Thymus (tissue), 11 donors: ENCODE results near the gene RBM8A. TPM values are rescaled to one million over a fixed set of nuclear protein-coding genes. Genes with fewer than 3 reads are reported as not detected.
A peak's percentile ranks its signal among the peaks of the same experiment; 100 is the strongest.

Source experiments
- DNase-seq, 9 donors: peaks; one replicate each; pipeline ENCODE4 v3.0.0-alpha.2; 2013; ENCODE audit warnings: low spot score in 9 of 9, low read depth in 6 of 9, missing footprints in 1 of 9
- H3K27ac ChIP-seq, 2 donors: one replicate each; pipeline ENCODE4 v1.5.1; 2013; ENCODE audit warnings: control low read depth in 1 of 2, low read depth in 1 of 2, low read length in 1 of 2, mild to moderate bottlenecking in 1 of 2, moderate library complexity in 1 of 2
- H3K27me3 ChIP-seq, 2 donors: one replicate each; pipeline ENCODE4 v1.5.1; 2013; ENCODE audit warnings: low read length in 1 of 2; ENCODE audit not compliant: control insufficient read depth in 2 of 2, insufficient read depth in 1 of 2
- H3K36me3 ChIP-seq, 2 donors: one replicate each; pipeline ENCODE4 v1.5.1; 2013; ENCODE audit warnings: low read length in 1 of 2, mild to moderate bottlenecking in 1 of 2, moderate library complexity in 1 of 2; ENCODE audit not compliant: control insufficient read depth in 2 of 2, insufficient read depth in 2 of 2
- H3K4me1 ChIP-seq, 2 donors: one replicate each; pipeline ENCODE4 v1.5.1; 2013; ENCODE audit warnings: low read length in 2 of 2; ENCODE audit not compliant: control insufficient read depth in 2 of 2, insufficient read depth in 2 of 2
- H3K4me3 ChIP-seq, 2 donors: one replicate each; pipeline ENCODE4 v1.5.1; 2013; ENCODE audit warnings: low read length in 2 of 2, control low read depth in 1 of 2, mild to moderate bottlenecking in 1 of 2
- H3K9me3 ChIP-seq, 2 donors: one replicate each; pipeline ENCODE4 v1.5.1; 2013; ENCODE audit warnings: low read length in 1 of 2, mild to moderate bottlenecking in 1 of 2; ENCODE audit not compliant: control insufficient read depth in 2 of 2, insufficient read depth in 1 of 2
- WGBS: extraction: QIAGEN DNeasy Blood & Tissue Kit; methylation state at CpG from one replicate; pipeline ENCODE4 v1.1.7; 2013; 5-methylcytosine and 5-hydroxymethylcytosine counted together
- polyA plus RNA-seq: library from polyadenylated mRNA; stranded (reverse); fragments of 200-250 nt; gene quantifications from one replicate; pipeline ENCODE4 v1.2.3, GENCODE V29; 2013
- total RNA-seq: library from RNA; stranded (reverse); fragments of 120-200 nt; gene quantifications from one replicate; pipeline ENCODE4 v1.2.4, GENCODE V29; 2013
- donor health status: healthy.

RBM8A gene
- total and polyA plus RNA-seq, 2 donors, result 112 to 225 TPM

GRCh38 chr1:145885738-145886287 is 41.5 kb downstream of the RBM8A start, which contains the start of gene ANKRD35:
Gene ANKRD35, minus strand, starts transcription at chr1:145885866. Its CDS starts 108 bp downstream, at chr1:145885758.
- 1% methylated on average over 36 of the region's 36 CpGs for WGBS
- DNase-seq, result peak; percentile 55 to 92 (median 78)
- peaks cover 7 to 27% of the 10 kb centered on the region in 2 donors for H3K27me3 ChIP-seq
- peak within 1 kb of the TSS; percentile 59 to 81 for H3K4me3 ChIP-seq
- peaks cover 2 to 11% of the 10 kb centered on the region in 2 donors for H3K4me1 ChIP-seq
- H3K9me3 ChIP-seq, result no peaks in the 10 kb centered on the region
- H3K36me3 ChIP-seq, result no peaks in the 10 kb centered on the region
- H3K27ac ChIP-seq, result peak within 1 kb of the TSS in 1 of 2 donors; percentile 33

GRCh38 chr1:145884675-145885074 is 42.6 kb downstream of the RBM8A start:
- Histone ChIP-seq H3K4me3 (no peak overlapping the region), H3K4me1 (peaks cover 2 to 11% of the 10 kb centered on the region in 2 donors), H3K27ac (peak overlapping the region in 1 of 2 donors; percentile 33), H3K27me3 (peaks cover 7 to 27% of the 10 kb centered on the region in 2 donors), H3K9me3 (no peaks in the 10 kb centered on the region), H3K36me3 (no peaks in the 10 kb centered on the region)
- no peak for DNase-seq
- WGBS, result 98% methylated on average over 1 of the region's 1 CpG

GRCh38 chr1:145879775-145880174 is 47.5 kb downstream of the RBM8A start:
- Histone ChIP-seq H3K4me1 (no peaks in the 10 kb centered on the region), H3K9me3 (no peaks in the 10 kb centered on the region), H3K27me3 (peaks cover 3 to 17% of the 10 kb centered on the region in 2 donors), H3K4me3 (no peak overlapping the region), H3K36me3 (no peaks in the 10 kb centered on the region), H3K27ac (no peak overlapping the region)
- DNase-seq, result no peak
- 67% methylated on average over 5 of the region's 5 CpGs for WGBS

- Histone ChIP-seq H3K27me3 (peaks cover 0 to 16% of the 10 kb centered on the region in 2 donors), H3K4me3 (no peak overlapping the region), H3K36me3 (no peaks in the 10 kb centered on the region), H3K9me3 (no peaks in the 10 kb centered on the region), H3K4me1 (no peaks in the 10 kb centered on the region), H3K27ac (no peak overlapping the region)
- DNase-seq, result no peak
- 100% methylated on average over 2 of the region's 2 CpGs for WGBS
Measured at GRCh38 chr1:145878724-145879123, 48.6 kb downstream of the RBM8A start.

- Histone ChIP-seq H3K4me3 (no peak overlapping the region), H3K27me3 (peaks cover 0 to 21% of the 10 kb centered on the region in 2 donors), H3K9me3 (no peaks in the 10 kb centered on the region), H3K4me1 (no peaks in the 10 kb centered on the region), H3K36me3 (no peaks in the 10 kb centered on the region), H3K27ac (no peak overlapping the region)
- DNase-seq, result no peak
- WGBS, result 97% methylated on average over 7 of the region's 7 CpGs
Measured at GRCh38 chr1:145877923-145878486, 49.3 kb downstream of the RBM8A start.

- Histone ChIP-seq H3K9me3 (no peaks in the 10 kb centered on the region), H3K36me3 (no peaks in the 10 kb centered on the region), H3K4me1 (peaks cover 9 to 12% of the 10 kb centered on the region in 2 donors), H3K4me3 (no peak overlapping the region), H3K27ac (no peak overlapping the region), H3K27me3 (peaks cover 0 to 40% of the 10 kb centered on the region in 2 donors)
- WGBS, result 98% methylated on average over 12 of the region's 12 CpGs
- no peak for DNase-seq
Measured at GRCh38 chr1:145874646-145875045, 52.6 kb downstream of the RBM8A start.

GRCh38 chr1:145871994-145872924 is 55.0 kb downstream of the RBM8A start:
- peak overlapping the region in 1 of 2 donors; percentile 66 for H3K27ac ChIP-seq
- peaks cover 9 to 12% of the 10 kb centered on the region in 2 donors for H3K4me1 ChIP-seq
- peaks cover 0 to 43% of the 10 kb centered on the region in 2 donors for H3K27me3 ChIP-seq
- no peaks in the 10 kb centered on the region for H3K9me3 ChIP-seq
- 30% methylated on average over 47 of the region's 47 CpGs for WGBS
- peak in 4 of 9 donors; percentile 25 to 66 (median 30) for DNase-seq
- H3K36me3 ChIP-seq, result no peaks in the 10 kb centered on the region
- H3K4me3 ChIP-seq, result peak overlapping the region; percentile 19 to 46
